Activated CD4-positive, alpha-beta T cell treated with anti-CD3 and anti-CD28 coated beads for 36 hours (primary cell): ENCODE data around the gene GATA2. TPM values are rescaled to one million over a fixed set of nuclear protein-coding genes. Genes with fewer than 3 reads are reported as not detected.

Source experiments
- ATAC-seq: fragments of 200-7000 bp; cut with Tn5 transposase; one replicate; pipeline ENCODE4 v1.10.0; 2021; ENCODE audit warnings: mild to moderate bottlenecking, moderate library complexity
- CTCF ChIA-PET: fragments of 350-600 bp; sonication (Branson Sonifier 250); formaldehyde crosslinking; loops from one replicate; lab custom pipeline; 2021; ENCODE audit warnings: antibody characterized with exemption; lab: Charles Lee
- POLR2A ChIA-PET: fragments of 350-600 bp; sonication (Branson Sonifier 250); formaldehyde crosslinking; loops from one replicate; lab custom pipeline; 2021; ENCODE audit warnings: antibody characterized with exemption, inconsistent platforms; lab: Charles Lee
- DNase-seq: peaks from one replicate; pipeline ENCODE4 v3.0.0-alpha.2; 2020
- H3K27ac Mint-ChIP-seq: one replicate; pipeline ENCODE4 v1.8.0; 2021; ENCODE audit warnings: mixed read lengths
- H3K27me3 Mint-ChIP-seq: one replicate; pipeline ENCODE4 v1.8.0; 2021; ENCODE audit warnings: mixed read lengths
- H3K36me3 Mint-ChIP-seq: one replicate; pipeline ENCODE4 v1.8.0; 2021; ENCODE audit warnings: low read depth, mixed read lengths
- H3K4me1 Mint-ChIP-seq: one replicate; pipeline ENCODE4 v1.8.0; 2021; ENCODE audit warnings: mixed read lengths
- H3K4me3 Mint-ChIP-seq: one replicate; pipeline ENCODE4 v1.8.0; 2021; ENCODE audit warnings: mild to moderate bottlenecking, moderate library complexity, mixed read lengths
- H3K9me3 Mint-ChIP-seq: one replicate; pipeline ENCODE4 v1.8.0; 2021; ENCODE audit warnings: low read depth, mixed read lengths
- intact Hi-C, 2 experiments: fragments of 100-400 bp; cut with DNase I in 1 of 2; cut with micrococcal nuclease in 1 of 2; formaldehyde crosslinking; loops; one replicate each; pipeline versions ENCODE4 v1.14.2 to v1.15.1; 2022 to 2024; cut with DNase I, micrococcal nuclease
- total RNA-seq, 2 experiments: library from RNA; stranded (reverse); gene quantifications; one replicate each; pipeline ENCODE4 v1.2.3, GENCODE V29; 2021

The GATA2 gene
- total RNA-seq, 2 experiments from 2014 or later, result 0.05 to 0.07 TPM

DNA sequence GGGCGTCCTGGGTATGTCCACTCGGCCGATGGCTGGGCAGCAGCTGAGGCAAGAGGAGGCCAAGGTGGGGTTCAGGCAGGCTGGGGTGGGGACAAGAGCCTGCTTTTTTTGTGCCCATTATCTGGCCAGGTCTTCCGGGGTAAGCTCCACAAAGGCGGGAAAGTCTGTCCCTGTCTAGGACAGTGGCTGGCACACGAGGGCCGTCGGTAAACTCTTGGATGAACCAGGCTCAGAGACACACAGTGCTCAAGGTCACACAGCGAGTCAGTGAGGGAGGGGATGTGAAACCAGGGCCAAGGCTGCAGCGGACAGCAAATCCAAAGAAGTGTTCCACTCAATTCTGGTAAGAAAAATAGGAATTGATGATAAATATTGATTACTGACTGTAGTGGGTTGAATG lies 29.2 kb downstream of the GATA2 start:
- Mint-ChIP-seq H3K27me3 (peaks cover 9% of the 10 kb centered on the region), H3K4me3 (no peak overlapping the region), H3K9me3 (no peaks in the 10 kb centered on the region), H3K27ac (no peak overlapping the region), H3K36me3 (no peaks in the 10 kb centered on the region), H3K4me1 (peaks cover 7% of the 10 kb centered on the region)
- intact Hi-C loops, result no loop called here
- ATAC-seq, result no peak
- POLR2A ChIA-PET, result interaction anchor here (0.5 kb wide), 1 partner anchor 920 kb away, joined by 3 read pairs; no protein-coding TSS in a partner anchor
- DNase-seq, result no peak
- CTCF ChIA-PET, result interaction anchor here (2.1 kb wide), 1 partner anchor 15 kb away, joined by 11 read pairs; no protein-coding TSS in a partner anchor

- H3K4me1 Mint-ChIP-seq, result peaks cover 7% of the 10 kb centered on the region
- H3K27ac Mint-ChIP-seq, result no peak overlapping the region
- CTCF ChIA-PET, result no interaction called here
- peaks cover 9% of the 10 kb centered on the region for H3K27me3 Mint-ChIP-seq
- H3K4me3 Mint-ChIP-seq, result no peak overlapping the region
- intact Hi-C loops, result no loop called here
- POLR2A ChIA-PET, result interaction anchor here (0.5 kb wide), 1 partner anchor 920 kb away, joined by 3 read pairs; no protein-coding TSS in a partner anchor
- no peaks in the 10 kb centered on the region for H3K9me3 Mint-ChIP-seq
- no peak for ATAC-seq
- no peak for DNase-seq
- H3K36me3 Mint-ChIP-seq, result no peaks in the 10 kb centered on the region
Measured at GRCh38 chr3:128463354-128463753, 29.6 kb downstream of the GATA2 start.

GRCh38 chr3:128462931-128463330 lies 30.1 kb downstream of the GATA2 start:
- H3K27ac Mint-ChIP-seq, result no peak overlapping the region
- H3K27me3 Mint-ChIP-seq, result peaks cover 9% of the 10 kb centered on the region
- H3K36me3 Mint-ChIP-seq, result no peaks in the 10 kb centered on the region
- DNase-seq (no peak), ATAC-seq (no peak)
- ChIA-PET POLR2A (no interaction called here), CTCF (no interaction called here)
- no peak overlapping the region for H3K4me3 Mint-ChIP-seq
- H3K9me3 Mint-ChIP-seq, result no peaks in the 10 kb centered on the region
- intact Hi-C loops, result no loop called here
- H3K4me1 Mint-ChIP-seq, result peaks cover 7% of the 10 kb centered on the region

DNA sequence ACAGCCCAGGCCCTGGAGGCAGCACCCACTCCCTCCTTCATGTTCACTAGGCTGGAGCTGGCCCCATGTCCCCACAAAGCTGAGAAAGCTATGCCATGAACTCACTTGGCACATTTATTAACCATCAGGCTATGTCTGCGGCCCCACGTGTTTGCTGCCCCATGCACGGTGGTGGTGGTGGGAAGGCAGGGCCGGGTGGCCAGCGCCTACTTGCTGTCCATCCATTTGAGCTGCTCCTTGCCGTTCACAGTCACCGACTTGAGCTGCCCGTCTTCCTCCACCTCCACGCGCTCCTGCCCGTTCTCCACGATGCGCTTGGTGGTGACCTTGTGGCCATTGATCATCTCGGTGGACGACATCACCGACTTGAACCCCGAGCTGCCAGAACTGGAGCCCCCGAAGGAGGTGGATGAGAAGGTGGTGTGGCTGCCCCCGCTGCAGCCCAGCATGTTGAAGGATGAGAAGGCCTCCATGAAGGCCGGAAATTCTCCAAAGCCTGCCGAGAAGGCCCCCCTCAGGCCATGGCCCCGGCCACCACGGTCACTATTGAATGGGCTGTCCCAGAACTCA lies 30.6 kb downstream of the GATA2 start:
- ChIA-PET POLR2A (no interaction called here), CTCF (interaction anchor here (1.0 kb wide), 1 partner anchor 20 kb away, joined by 3 read pairs; no protein-coding TSS in a partner anchor)
- Mint-ChIP-seq H3K27ac (no peak overlapping the region), H3K9me3 (no peaks in the 10 kb centered on the region), H3K4me3 (no peak overlapping the region), H3K4me1 (peaks cover 7% of the 10 kb centered on the region), H3K27me3 (peaks cover 9% of the 10 kb centered on the region), H3K36me3 (no peaks in the 10 kb centered on the region)
- no peak for ATAC-seq
- DNase-seq, result no peak
- intact Hi-C loops, result no loop called here

DNA sequence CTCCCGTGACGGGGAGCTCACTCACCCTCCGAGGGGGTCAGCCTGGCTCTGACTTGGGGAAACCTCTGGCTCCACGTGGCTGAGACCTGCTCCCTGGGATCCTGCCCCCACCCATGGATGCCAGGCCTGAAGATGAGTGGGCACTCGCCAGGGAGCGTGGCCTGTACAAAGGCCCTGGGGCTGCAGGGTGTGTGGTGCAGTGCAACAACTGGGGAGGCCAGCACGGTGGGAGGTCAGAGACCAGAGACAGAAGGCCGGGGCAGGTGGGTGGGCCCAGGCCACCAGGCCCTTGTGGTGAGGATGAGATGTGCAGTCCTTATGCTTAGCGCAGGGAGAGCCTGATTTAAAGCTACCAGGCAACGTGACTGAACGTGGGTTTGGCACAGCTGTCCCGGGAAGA lies 31.3 kb downstream of the GATA2 start:
- Mint-ChIP-seq H3K27ac (no peak overlapping the region), H3K9me3 (no peaks in the 10 kb centered on the region), H3K4me3 (no peak overlapping the region), H3K27me3 (peaks cover 5% of the 10 kb centered on the region), H3K36me3 (no peaks in the 10 kb centered on the region), H3K4me1 (peaks cover under 1% of the 10 kb centered on the region)
- intact Hi-C loops, result no loop called here
- no peak for DNase-seq
- ChIA-PET POLR2A (no interaction called here), CTCF (interaction anchor here (1.0 kb wide), 1 partner anchor 21 kb away, joined by 3 read pairs; no protein-coding TSS in a partner anchor)
- no peak for ATAC-seq

DNA sequence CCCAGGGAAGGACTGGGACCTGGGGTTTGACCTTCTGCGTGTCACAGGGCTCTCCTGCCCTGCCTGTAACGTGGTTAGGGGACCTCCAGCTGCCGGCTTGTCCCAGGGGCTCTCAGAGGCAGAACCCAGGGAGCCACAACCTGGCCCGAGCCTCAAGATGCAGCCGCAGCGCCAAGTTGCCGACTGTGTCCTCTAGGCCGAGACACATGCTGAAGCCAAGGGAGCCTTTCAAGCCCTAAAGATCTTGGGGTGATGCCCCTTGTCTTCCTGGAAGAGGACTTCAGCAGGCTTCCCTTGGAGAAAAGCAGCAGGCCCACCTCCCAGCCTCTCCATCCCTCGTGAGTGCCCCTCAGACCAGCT lies 33.6 kb downstream of the GATA2 start:
- Mint-ChIP-seq H3K27me3 (peaks cover 3% of the 10 kb centered on the region), H3K9me3 (no peaks in the 10 kb centered on the region), H3K27ac (no peak overlapping the region), H3K4me1 (no peaks in the 10 kb centered on the region), H3K36me3 (no peaks in the 10 kb centered on the region), H3K4me3 (no peak overlapping the region)
- POLR2A ChIA-PET, result no interaction called here
- DNase-seq, result no peak
- intact Hi-C loops, result no loop called here
- CTCF ChIA-PET, result no interaction called here
- ATAC-seq, result no peak

DNA sequence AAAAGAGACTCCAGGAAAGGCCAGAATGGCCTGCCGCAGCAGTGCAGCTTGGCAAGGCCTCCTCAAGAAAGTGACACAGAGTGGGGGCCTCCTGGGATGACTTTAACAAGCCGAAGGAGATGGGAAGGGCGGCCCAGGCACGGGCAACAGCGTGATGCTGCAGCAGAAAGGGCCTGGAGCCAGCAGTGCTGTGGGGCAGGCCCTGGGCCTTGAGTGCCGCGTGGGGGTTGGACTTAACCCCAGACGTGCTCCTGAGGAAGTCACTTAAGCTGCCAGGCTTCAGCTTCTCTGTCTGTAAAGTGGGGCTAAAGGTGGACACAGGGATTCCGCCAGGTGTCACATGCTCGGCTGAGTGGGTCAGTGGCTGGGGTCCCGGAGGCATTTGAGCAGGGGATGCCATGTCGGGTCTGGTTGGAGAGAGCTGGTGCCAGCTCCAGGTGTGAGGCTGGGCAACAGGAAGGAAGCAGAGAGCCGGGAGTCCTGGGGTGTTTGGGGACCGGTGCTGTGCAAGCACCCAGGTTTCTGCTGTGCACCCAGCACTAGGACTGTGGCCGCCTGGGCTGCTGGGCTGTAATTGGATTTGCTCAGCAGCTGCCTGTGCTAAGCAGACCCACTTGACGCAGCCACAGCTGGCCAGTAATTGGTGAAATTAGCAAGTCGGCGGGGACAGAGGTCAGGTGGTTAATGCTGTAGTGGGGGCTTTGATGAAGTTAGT lies 34.1 kb downstream of the GATA2 start:
- Mint-ChIP-seq H3K4me1 (no peaks in the 10 kb centered on the region), H3K36me3 (no peaks in the 10 kb centered on the region), H3K27ac (no peak overlapping the region), H3K27me3 (peaks cover 3% of the 10 kb centered on the region), H3K9me3 (no peaks in the 10 kb centered on the region), H3K4me3 (no peak overlapping the region)
- ChIA-PET CTCF (no interaction called here), POLR2A (no interaction called here)
- intact Hi-C loops, result no loop called here
- DNase-seq, result no peak
- ATAC-seq, result no peak

DNA sequence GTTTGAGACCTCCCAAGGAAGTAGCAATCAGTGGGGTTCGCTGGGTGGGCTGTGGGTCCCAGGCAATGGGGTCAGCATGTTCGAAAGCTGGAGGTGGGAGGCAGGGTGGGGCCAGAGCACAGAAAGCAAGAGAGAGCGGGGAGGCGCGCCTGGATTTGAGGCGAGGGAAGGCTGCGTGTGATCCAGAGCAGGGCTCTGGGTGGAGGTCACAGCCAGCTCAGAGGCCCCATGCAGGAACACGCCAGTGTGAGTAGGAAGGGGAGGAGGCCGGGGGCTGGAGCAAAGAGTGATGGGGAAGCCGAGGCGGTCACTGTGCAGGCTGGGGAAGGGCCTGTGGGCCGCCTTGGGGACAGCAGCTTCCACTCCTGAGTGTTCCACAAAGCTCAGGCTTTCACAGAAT lies 35.1 kb downstream of the GATA2 start:
- CTCF ChIA-PET, result no interaction called here
- intact Hi-C loops, result no loop called here
- H3K27ac Mint-ChIP-seq, result no peak overlapping the region

GRCh38 chr3:128456776-128457715 lies 36.0 kb downstream of the GATA2 start:
- CTCF ChIA-PET, result no interaction called here
- intact Hi-C loops, result no loop called here
- no peak overlapping the region for H3K27ac Mint-ChIP-seq
- DNase-seq, result no peak
- no peak overlapping the region for H3K4me3 Mint-ChIP-seq
- ATAC-seq, result no peak
- H3K27me3 Mint-ChIP-seq, result peaks cover 3% of the 10 kb centered on the region
- H3K36me3 Mint-ChIP-seq, result no peaks in the 10 kb centered on the region
- POLR2A ChIA-PET, result no interaction called here
- H3K9me3 Mint-ChIP-seq, result no peaks in the 10 kb centered on the region
- H3K4me1 Mint-ChIP-seq, result no peaks in the 10 kb centered on the region

More for the DNA sequence above, 35.1 kb downstream of the GATA2 start:
- ATAC-seq, result no peak
- Mint-ChIP-seq H3K4me1 (no peaks in the 10 kb centered on the region), H3K27me3 (peaks cover 3% of the 10 kb centered on the region), H3K4me3 (no peak overlapping the region), H3K36me3 (no peaks in the 10 kb centered on the region), H3K9me3 (no peaks in the 10 kb centered on the region)
- POLR2A ChIA-PET, result no interaction called here
- DNase-seq, result no peak

GRCh38 chr3:128455786-128456748 lies 36.9 kb downstream of the GATA2 start:
- Mint-ChIP-seq H3K4me1 (no peaks in the 10 kb centered on the region), H3K4me3 (no peak overlapping the region), H3K36me3 (no peaks in the 10 kb centered on the region), H3K27me3 (peaks cover 4% of the 10 kb centered on the region), H3K9me3 (peaks cover 2% of the 10 kb centered on the region), H3K27ac (no peak overlapping the region)
- ChIA-PET POLR2A (no interaction called here), CTCF (interaction anchor here (0.5 to 1.0 kb wide), 2 partner anchors 13 to 16 kb away, joined by 3 read pairs; no protein-coding TSS in a partner anchor)
- ATAC-seq (no peak), DNase-seq (no peak)
- intact Hi-C loops, result no loop called here
